Motor neuron (in vitro differentiated cells): ENCODE results near the gene IGSF3. TPM values are rescaled to one million over a fixed set of nuclear protein-coding genes. Genes with fewer than 3 reads are reported as not detected.

Experiments used
- ATAC-seq, 8 experiments: fragments of 200-7000 bp; cut with Tn5 transposase; replicated peaks in 6 of 8; 2 replicates each; pipeline ENCODE4 v1.8.0; 2021; ENCODE audit warnings: mild to moderate bottlenecking in 8 of 8, moderate library complexity in 8 of 8
- H3K27ac ChIP-seq, 2 donors: fragments of 250-450 bp; sonication (Bioruptor Pico); 2 replicates each; pipeline ENCODE4 v1.9.0; 2021; ENCODE audit warnings: antibody characterized with exemption in 2 of 2, mild to moderate bottlenecking in 2 of 2, moderate library complexity in 1 of 2
- H3K4me1 ChIP-seq, 2 donors: fragments of 250-450 bp; sonication (Bioruptor Pico); replicated peaks in 1 of 2; 2 replicates each; pipeline ENCODE4 v1.6.1; 2021; ENCODE audit warnings: antibody characterized with exemption in 2 of 2, mild to moderate bottlenecking in 2 of 2, moderate library complexity in 1 of 2
- H3K4me3 ChIP-seq, 5 donors: fragments of 250-450 bp; sonication (Bioruptor Pico); 2 replicates each; pipeline ENCODE4 v1.9.0; 2021; ENCODE audit warnings: antibody characterized with exemption in 5 of 5, mild to moderate bottlenecking in 5 of 5, moderate library complexity in 4 of 5
- WGBS, 10 experiments: fragments of 450-650 bp; shearing (Covaris generic); methylation state at CpG; one replicate each; pipeline ENCODE4 v1.0.0; 2022; 5-methylcytosine and 5-hydroxymethylcytosine counted together
- in situ Hi-C, 9 experiments: fragments of 400-800 bp; cut with MboI; loops; one replicate each; pipeline ENCODE4 v1.15.0; 2021; ENCODE audit warnings: low sequenced_read_pairs in 9 of 9, low pct_unique_long_range_greater_than_20kb in 2 of 9; ENCODE audit not compliant: unreplicated experiment in 9 of 9
- total RNA-seq, 8 experiments: library from RNA; unstranded; fragments of 300-600 nt; gene quantifications; 2 replicates each; pipeline versions ENCODE4 v1.2.3 to v1.2.4, GENCODE V29; 2022

Gene IGSF3
- total RNA-seq, 8 experiments from 2014 or later: 4.3 to 57.7 (median 32.6) TPM

DNA sequence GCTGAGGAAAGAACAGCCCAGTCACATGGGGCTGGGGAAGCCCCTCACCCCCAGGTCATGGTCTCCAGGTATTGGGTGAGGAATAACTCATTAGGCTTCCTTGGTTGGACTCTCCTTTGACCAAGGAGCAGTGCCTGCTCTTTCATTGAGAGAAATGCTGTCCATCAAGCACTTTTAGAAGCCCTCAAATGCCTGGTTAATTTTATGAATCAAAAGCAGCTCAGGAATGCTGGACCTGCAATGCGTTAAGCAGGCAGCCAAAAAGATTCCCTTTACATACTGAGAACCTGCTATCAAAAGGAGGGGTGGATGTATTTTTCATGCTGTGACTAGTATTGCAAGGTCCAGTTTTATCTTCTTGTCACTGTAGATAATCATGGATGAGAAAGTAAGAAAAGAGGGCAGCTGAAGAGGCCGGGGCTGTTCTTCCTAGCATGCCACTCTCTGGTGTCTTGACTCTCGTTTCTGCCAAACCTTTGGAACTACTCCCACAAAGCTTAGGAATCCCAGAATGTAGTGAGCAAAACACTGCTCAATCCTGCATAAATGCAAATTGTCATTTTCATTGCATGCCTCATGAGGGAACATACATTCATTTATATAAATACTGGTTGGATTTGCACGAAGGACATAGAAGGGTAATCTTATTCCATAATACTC, 94.6 kb downstream of the IGSF3 start:
- in situ Hi-C loops: loop anchor here in 3 of 9 experiments (10.0 to 25.0 kb wide), 2 partner anchors 482 to 489 kb away; partner anchors contain the start of gene TTF2 (in 2 of the 3)
- ATAC-seq: peak in 2 of 8 experiments; percentile 4 to 5
- 0 to 91% (median 78%) methylated on average over 1 to 4 of the region's 4 CpGs; no CpG with 5 or more reads in 1 of the 10 experiments for WGBS, 10 experiments
- H3K27ac ChIP-seq: no peak overlapping the region
- H3K4me3 ChIP-seq: no peak overlapping the region
- peaks cover 15 to 19% of the 10 kb centered on the region in 2 donors for H3K4me1 ChIP-seq

- peaks cover 7 to 19% of the 10 kb centered on the region in 2 donors for H3K4me1 ChIP-seq
- no peak for ATAC-seq
- H3K4me3 ChIP-seq: no peak overlapping the region
- in situ Hi-C loops: loop anchor here in 3 of 9 experiments (10.0 to 25.0 kb wide), 2 partner anchors 483 to 490 kb away; partner anchors contain the start of gene TTF2 (in 2 of the 3)
- no peak overlapping the region for H3K27ac ChIP-seq
- 71 to 100% (median 82%) methylated on average over 1 to 2 of the region's 2 CpGs; no CpG with 5 or more reads in 4 of the 10 experiments for WGBS, 10 experiments
These were observed 95.4 kb downstream of the IGSF3 start for GRCh38 chr1:116572099-116572498.

- peak in 4 of 8 experiments; percentile 2 to 22 (median 14) for ATAC-seq
- WGBS, 10 experiments: 0 to 46% (median 32%) methylated on average over 1 to 19 of the region's 24 CpGs; no CpG with 5 or more reads in 3 of the 10 experiments
- Histone ChIP-seq H3K4me1 (peaks cover 7 to 19% of the 10 kb centered on the region in 2 donors), H3K27ac (peak overlapping the region in 1 of 2 donors; percentile 5), H3K4me3 (peak overlapping the region; percentile 40 to 56 (median 45))
- in situ Hi-C loops: loop anchor here in 3 of 9 experiments (10.0 to 25.0 kb wide), 2 partner anchors 483 to 491 kb away; partner anchors contain the start of gene TTF2 (in 2 of the 3)
These were observed 96.2 kb downstream of the IGSF3 start for GRCh38 chr1:116571215-116571919.

DNA sequence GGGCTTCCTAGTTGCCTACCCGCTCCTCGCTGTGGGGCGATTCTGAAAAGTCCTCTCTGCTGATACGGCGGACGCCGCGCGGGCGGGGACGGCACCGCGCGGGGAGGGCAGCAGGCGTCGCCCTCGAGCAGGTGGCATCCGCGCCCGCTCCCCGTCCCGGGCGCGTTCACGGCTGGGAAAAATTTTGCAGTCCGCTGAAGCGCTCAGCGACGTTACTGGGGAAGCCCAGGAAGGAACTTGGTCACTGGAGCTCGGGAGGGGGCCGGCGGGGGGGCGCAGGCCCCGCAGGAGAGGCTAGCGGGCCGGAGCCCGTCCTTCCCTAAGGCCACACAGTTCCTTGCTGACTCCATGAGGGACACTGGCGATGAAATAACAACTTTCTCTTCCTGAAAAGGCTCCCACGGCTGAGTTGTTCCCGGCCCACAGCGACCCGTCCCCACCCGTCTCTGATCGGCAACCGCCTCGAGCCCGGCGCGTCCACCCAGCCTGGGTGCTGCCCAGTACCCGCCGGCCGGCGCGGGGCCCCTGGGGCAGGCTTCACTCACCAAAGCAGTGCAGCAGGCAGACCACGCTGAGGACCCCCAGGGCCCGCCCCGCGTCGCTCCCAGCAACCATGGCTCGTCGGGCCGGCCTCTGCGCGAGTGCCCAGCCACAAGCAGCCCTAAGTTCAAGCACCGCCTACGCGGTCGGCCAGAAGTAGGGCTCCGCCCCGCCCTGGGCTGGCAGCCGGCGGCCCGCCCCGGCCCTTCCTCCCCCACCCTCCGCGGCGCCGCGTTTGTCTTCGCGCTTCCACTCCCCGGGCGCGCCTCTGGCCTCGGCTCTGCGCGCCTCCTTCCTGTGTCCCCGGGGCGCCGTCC, 96.9 kb downstream of the IGSF3 start, which contains the start of gene CD58:
Gene CD58, minus strand, starts transcription at position 669 of the 857 bp plus-strand sequence. Its CDS starts 54 bp downstream, at position 615.
- in situ Hi-C loops: loop anchor here in 3 of 9 experiments (10.0 to 25.0 kb wide), 2 partner anchors 484 to 492 kb away; partner anchors contain the start of gene TTF2 (in 2 of the 3)
- Histone ChIP-seq H3K4me3 (peak within 1 kb of the TSS; percentile 40 to 56 (median 45)), H3K4me1 (peaks cover 7 to 16% of the 10 kb centered on the region in 2 donors), H3K27ac (peak within 1 kb of the TSS; percentile 0 to 45)
- peak; percentile 69 to 88 (median 86) for ATAC-seq
- WGBS, 10 experiments: 0 to 7% (median 2%) methylated on average over 3 to 41 of the region's 90 CpGs; no CpG with 5 or more reads in 5 of the 10 experiments

- H3K27ac ChIP-seq: no peak overlapping the region
- ATAC-seq: peak in 2 of 8 experiments; percentile 1 to 2
- WGBS, 10 experiments: 4 to 64% (median 45%) methylated on average over 6 to 18 of the region's 22 CpGs; no CpG with 5 or more reads in 4 of the 10 experiments
- peak overlapping the region; percentile 40 to 56 (median 45) for H3K4me3 ChIP-seq
- H3K4me1 ChIP-seq: peaks cover 5 to 8% of the 10 kb centered on the region in 2 donors
- in situ Hi-C loops: loop anchor here in 3 of 9 experiments (10.0 to 25.0 kb wide), 2 partner anchors 485 to 492 kb away; partner anchors contain the start of gene TTF2 (in 2 of the 3)
These were observed 97.7 kb downstream of the IGSF3 start for GRCh38 chr1:116569776-116570357.

DNA sequence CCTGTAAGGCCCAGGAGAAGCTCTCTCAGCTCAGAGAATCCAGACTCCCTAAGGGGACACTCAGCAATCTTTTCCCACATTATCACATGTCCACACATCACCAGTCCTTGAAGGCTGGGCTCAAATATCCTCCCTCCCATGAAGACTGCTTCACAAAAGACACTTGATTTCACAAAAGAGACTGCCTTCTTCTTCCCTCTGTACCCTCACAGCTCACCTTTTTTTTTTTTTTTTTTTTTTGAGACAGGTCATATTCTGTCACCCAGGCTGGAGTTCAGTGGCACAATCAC, 98.2 kb downstream of the IGSF3 start:
- no peak overlapping the region for H3K4me3 ChIP-seq
- peaks cover 0 to 7% of the 10 kb centered on the region in 2 donors for H3K4me1 ChIP-seq
- in situ Hi-C loops: loop anchor here in 2 of 9 experiments (25.0 kb wide), 1 partner anchor 493 kb away; the partner anchor contains the start of gene TTF2 (in 2 of the 2)
- ATAC-seq: no peak
- no peak overlapping the region for H3K27ac ChIP-seq

DNA sequence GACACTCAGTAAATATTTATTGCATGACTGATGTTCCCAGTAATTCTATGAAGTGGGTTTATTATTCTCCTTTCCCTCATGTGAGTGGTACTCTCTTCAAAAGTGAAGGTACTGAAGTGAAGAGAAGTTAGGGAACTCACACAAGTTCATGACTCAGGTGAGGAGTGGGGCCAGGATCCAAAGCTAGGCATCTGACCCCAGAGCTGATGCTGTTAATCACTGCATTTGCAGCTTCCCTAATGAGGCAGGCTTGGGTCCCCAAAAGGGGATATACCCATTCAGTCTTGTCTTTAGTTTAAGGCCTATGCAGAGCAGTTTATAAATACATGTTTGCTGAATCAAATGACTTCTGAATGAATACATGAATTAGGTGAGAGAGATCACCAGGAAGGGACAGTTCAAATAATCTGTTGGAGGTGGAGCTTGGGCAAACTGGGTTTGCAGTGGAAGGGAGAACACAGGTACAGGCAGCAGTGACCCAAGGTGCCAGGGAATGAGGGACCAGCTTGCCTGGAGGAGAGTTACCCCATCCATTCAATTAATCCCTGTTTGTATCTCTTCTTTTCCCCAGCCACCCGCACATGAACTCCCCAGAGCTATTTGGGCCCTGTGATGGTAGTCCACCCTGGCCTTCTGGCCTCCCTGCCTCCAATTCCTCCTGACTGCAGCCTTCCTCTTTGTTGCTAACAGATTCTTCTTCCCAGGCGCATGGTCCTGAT, 98.7 kb downstream of the IGSF3 start:
- H3K4me1 ChIP-seq: peaks cover 0 to 7% of the 10 kb centered on the region in 2 donors
- in situ Hi-C loops: loop anchor here in 2 of 9 experiments (25.0 kb wide), 1 partner anchor 493 kb away; the partner anchor contains the start of gene TTF2 (in 2 of the 2)
- WGBS, 10 experiments: 92 to 100% (median 100%) methylated on average over 1 to 2 of the region's 2 CpGs; no CpG with 5 or more reads in 4 of the 10 experiments
- H3K27ac ChIP-seq: no peak overlapping the region
- ATAC-seq: no peak
- H3K4me3 ChIP-seq: no peak overlapping the region

DNA sequence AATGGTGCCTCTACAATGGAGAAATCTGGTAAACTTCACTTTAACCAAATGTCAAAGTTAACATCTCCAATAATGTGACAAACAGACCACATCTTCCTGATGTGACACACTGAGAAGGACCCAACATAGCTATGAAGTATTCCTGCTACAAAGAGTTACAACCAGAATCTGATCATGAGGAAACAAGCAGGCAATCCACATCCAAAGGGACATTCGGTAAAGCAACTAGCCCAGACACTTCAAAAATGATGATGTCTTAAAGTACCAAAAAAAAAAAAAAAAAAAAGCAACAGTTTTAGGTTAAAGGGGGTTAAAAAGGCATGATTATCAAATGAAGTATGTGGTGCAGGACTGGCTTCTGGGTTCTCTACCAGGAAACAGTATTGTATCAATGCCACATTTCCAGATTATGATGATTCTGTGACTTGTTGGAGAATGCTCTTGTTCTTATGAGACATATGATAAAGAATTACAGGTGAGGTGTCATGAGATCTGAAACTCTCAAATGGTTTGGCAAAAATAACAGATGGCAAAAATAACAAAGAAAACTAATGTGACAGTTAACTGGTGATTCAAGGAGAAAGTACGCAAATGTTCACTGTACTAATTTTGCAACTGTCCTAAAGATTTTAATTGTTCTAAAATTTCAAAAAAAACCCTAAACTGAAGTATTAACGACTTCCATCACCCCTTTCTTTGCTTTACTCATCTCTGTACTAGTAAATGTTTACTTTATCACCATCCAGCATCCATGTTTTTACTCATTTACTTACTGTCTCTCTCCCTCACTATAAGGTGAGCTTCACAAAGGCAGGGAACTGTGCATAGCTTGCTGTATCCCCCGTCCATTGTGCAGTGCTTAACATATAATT, 99.5 kb downstream of the IGSF3 start:
- in situ Hi-C loops: loop anchor here in 2 of 9 experiments (25.0 kb wide), 1 partner anchor 494 kb away; the partner anchor contains the start of gene TTF2 (in 2 of the 2)
- peaks cover 0 to 7% of the 10 kb centered on the region in 2 donors for H3K4me1 ChIP-seq

GRCh38 chr1:116565222-116565621, 102.3 kb downstream of the IGSF3 start:
- Histone ChIP-seq H3K4me1 (no peaks in the 10 kb centered on the region), H3K27ac (no peak overlapping the region), H3K4me3 (no peak overlapping the region)
- in situ Hi-C loops: loop anchor here in 2 of 9 experiments (25.0 kb wide), 1 partner anchor 497 kb away; the partner anchor contains the start of gene TTF2 (in 2 of the 2)
- ATAC-seq: no peak
- 56 to 100% (median 92%) methylated on average over 1 of the region's 1 CpG; no CpG with 5 or more reads in 4 of the 10 experiments for WGBS, 10 experiments

More for the DNA sequence above, 99.5 kb downstream of the IGSF3 start:
- ATAC-seq: no peak
- 33 to 83% (median 66%) methylated on average over 2 to 4 of the region's 4 CpGs for WGBS, 10 experiments
- Histone ChIP-seq H3K27ac (no peak overlapping the region), H3K4me3 (no peak overlapping the region)

- in situ Hi-C loops: loop anchor here in 2 of 9 experiments (25.0 kb wide), 1 partner anchor 498 kb away; the partner anchor contains the start of gene TTF2 (in 2 of the 2)
- Histone ChIP-seq H3K4me1 (no peaks in the 10 kb centered on the region), H3K4me3 (no peak overlapping the region), H3K27ac (no peak overlapping the region)
- 33 to 100% (median 87%) methylated on average over 1 of the region's 1 CpG; no CpG with 5 or more reads in 4 of the 10 experiments for WGBS, 10 experiments
- ATAC-seq: no peak
These were observed 103.1 kb downstream of the IGSF3 start for GRCh38 chr1:116564426-116564825.
